Fibroblast of villous mesenchyme (primary cell): ENCODE results near the gene RFX8. TPM values are rescaled to one million over a fixed set of nuclear protein-coding genes. Genes with fewer than 3 reads are reported as not detected.

ENCODE experiments used
- DNase-seq: peaks from one replicate; pipeline ENCODE4 v3.0.0-alpha.2; 2010; ENCODE audit warnings: low read depth
- H3K4me3 ChIP-seq: 2 replicates; pipeline ENCODE4 v1.5.1; 2011; ENCODE audit warnings: low read depth, mild to moderate bottlenecking, low read length
- total RNA-seq: library from RNA; depleted of rRNA; stranded (reverse); fragments of >200 nt; gene quantifications from 2 replicates; pipeline ENCODE4 v1.2.3, GENCODE V29; 2012
- TF ChIP-seq, protein P1 (sequence below): IDR thresholded peaks from 2 replicates; pipeline ENCODE4 v1.5.1; 2012; ENCODE audit warnings: low read depth, mild to moderate bottlenecking, low read length; ENCODE audit not compliant: insufficient read depth

Gene RFX8
- 0.97 and 1.7 TPM in 2 replicates for total RNA-seq

DNA sequence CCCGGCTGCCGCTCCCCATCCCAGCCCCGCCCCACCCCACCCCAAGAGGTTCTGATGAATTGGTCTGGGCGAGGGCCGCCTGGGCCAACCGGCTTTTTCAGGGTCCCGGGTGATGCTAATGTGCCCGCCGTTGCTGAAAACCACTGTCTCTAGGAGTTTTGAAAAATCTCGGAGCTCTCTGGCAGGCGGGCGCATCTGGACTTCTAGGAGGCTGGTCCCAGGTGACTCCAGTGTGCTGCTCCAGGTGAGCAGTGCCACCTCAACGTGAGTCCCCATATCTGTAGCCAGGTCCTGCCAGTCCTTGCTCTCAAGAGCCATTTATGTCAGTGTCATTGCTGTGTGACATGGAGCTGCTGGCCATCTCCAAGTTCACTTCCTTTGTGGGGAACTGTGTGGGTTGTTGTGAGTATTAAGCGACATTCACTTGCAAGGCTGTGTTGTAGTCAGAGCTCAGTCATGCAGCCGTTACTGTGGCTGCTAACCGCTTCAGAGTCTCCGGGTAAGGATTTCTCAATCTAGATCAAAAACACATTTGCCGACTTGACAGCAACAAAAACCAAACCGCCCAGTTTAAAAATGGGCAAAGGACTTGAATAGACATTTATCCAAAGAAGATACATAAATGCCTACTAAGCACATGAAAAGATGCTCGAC lies at the start of gene RFX8:
RFX8 (minus strand) TSS at position 382 of the 654 bp plus-strand sequence. CDS start 8,264 bp downstream, outside the sequence.
- H3K4me3 ChIP-seq, result peak within 1 kb of the TSS; percentile 61
- TF ChIP-seq, protein P1, sequence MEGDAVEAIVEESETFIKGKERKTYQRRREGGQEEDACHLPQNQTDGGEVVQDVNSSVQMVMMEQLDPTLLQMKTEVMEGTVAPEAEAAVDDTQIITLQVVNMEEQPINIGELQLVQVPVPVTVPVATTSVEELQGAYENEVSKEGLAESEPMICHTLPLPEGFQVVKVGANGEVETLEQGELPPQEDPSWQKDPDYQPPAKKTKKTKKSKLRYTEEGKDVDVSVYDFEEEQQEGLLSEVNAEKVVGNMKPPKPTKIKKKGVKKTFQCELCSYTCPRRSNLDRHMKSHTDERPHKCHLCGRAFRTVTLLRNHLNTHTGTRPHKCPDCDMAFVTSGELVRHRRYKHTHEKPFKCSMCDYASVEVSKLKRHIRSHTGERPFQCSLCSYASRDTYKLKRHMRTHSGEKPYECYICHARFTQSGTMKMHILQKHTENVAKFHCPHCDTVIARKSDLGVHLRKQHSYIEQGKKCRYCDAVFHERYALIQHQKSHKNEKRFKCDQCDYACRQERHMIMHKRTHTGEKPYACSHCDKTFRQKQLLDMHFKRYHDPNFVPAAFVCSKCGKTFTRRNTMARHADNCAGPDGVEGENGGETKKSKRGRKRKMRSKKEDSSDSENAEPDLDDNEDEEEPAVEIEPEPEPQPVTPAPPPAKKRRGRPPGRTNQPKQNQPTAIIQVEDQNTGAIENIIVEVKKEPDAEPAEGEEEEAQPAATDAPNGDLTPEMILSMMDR, result no peak
- DNase-seq, result peak; percentile 96

DNA sequence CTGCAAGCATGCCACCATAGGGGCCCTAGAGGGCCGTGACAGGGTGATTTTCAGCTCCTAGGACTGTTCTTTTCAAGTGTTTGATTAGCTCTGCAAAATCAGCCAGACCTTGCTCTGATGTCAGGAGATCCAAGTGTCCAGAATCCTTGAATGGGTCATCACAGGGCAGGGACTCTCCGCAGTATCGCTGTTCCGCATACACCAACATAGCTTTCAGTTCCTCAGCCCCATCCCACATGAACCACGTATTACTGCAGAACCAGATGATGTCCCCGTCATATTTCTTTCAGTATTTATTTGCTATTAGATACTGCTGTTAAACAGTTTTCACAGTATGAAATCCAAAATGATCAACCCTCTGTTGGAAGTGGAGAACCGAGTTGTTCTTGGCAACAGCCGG lies 46.6 kb upstream of the RFX8 start:
- no peak for DNase-seq
- TF ChIP-seq, protein P1, result no peak
- H3K4me3 ChIP-seq, result no peak overlapping the region

DNA sequence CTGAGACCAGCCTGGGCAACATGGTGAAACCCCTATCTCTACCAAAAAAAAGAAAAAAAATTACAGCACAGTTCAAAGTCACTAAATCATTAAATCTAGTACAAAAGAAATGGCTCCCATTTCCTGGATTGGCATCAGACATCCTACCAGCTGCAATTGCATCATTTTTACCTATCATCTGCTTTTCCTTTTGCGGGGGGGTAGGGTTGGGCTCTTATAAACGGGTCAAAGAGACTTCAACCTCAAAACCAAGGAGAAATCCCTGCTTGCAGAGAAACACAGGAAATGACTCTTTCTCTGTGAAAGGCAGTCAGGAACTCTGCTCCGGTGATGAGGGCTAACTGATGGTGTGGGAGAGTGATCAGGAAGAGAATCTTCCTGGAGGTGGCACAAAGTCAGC lies 45.3 kb upstream of the RFX8 start:
- H3K4me3 ChIP-seq, result no peak overlapping the region
- TF ChIP-seq, protein P1, result no peak
- DNase-seq, result peak; percentile 51

DNA sequence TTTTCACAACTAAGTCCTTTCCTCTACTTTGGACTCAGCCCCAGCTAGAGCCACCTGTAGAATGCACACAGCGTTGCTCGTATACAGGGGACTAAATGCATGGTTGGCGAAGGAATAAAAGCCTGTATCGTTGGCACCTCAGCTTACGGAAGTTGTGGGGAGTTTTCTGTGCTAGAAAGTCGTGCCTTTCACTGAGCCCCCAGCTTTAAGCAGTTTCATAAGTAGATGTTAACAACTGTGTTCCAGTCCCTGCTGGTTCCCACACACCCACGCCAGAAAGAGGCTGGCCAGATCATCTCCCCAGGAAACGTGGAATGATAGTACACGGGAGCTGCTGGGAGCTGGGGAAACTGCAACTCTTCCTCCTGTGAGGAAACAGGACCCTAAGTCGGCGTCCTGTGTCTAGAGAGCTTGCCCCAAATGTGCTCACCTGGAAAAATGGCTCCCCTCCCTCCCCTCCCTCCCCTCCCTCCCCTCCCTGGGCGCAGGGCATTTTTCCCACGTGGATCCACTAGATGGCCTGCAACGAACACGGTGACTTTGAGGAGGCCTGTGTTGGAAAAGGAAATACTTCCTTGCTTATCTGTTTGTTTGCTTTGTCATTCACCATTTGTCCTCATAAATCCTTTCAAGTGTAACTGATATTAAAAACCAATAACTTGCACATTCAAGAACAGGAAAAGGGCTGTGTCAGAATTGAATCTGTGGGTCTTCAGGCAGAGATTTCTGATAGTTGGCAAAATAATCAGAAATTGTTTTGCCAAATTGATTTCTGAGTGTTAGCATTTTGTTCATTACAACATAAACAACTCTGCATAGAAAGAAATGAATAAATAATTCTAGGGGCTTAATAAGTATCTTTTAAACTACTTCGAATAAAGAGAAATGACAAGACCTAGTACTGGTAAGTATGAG lies 43.9 kb upstream of the RFX8 start:
- no peak overlapping the region for H3K4me3 ChIP-seq
- DNase-seq, result peak; percentile 69

DNA sequence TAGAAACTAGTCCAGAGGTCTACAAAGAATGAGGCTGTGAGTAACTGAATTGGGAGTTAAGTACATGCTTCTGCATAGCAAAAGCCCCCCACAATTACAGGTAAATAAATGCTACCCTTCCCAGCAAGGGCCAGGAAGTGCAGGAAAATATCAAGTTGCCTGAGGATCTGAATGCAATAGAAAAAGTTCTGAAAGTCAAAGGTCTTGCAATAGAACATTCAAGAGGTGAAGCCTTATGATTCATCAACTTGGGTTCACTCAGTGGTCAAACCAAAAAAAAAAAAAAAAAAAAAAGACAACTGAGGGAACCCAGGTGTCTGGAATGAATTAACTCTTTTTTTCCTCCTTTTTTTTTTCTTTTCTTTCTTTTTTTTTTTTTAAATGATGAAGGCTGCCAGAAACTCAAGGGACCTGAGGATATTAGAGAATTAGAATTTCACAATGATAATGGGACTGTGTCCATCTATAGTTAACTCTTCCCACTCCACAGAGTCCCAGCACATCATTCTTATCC lies 42.9 kb upstream of the RFX8 start:
- TF ChIP-seq, protein P1, result no peak
- peak; percentile 77 for DNase-seq
- no peak overlapping the region for H3K4me3 ChIP-seq

More for the DNA sequence above, 43.9 kb upstream of the RFX8 start:
- TF ChIP-seq, protein P1, result peak; percentile 46

DNA sequence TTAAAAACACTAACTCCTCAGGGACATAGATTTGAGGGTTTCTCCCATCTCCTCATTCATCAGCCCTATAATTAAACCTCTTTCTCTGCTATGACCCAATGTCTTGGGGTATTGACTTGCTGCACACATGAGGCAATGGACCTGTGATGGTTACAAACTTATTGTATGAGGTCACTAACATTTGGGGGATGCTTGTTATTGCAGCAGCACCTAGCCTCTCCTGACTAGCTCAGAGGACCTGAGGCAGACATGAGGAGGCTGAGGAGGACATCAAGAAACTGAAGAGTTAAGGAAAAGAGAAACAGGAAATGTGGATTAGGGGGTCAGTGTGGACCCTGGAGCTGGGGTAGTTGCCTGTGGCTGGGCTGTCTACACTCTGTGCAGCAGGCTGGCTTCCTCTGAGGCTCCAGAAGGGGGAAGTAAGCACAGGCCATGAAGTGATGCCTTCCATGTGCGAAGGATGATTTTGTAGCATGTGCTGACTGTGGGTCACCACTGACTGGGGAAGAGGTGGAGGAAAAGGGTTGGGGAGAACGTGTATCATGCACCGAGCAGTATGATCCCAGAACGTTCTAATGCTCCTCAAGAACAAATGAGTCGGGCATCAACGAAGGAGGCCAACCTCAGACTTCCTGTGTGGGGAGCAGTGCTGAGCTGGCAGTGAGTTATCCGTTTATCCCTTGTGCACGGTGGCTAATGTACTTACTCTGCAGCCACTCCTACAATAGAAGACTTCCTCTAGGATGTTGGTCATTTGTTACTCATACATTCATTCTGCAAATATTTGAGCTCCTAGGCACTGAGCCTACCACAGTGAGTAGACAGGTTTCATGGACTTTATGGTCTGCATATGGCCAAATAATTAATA lies 42.1 kb upstream of the RFX8 start:
- no peak overlapping the region for H3K4me3 ChIP-seq
- TF ChIP-seq, protein P1, result no peak

More for the DNA sequence above, 42.1 kb upstream of the RFX8 start:
- peak; percentile 61 for DNase-seq
